HCT116 (cell line): ENCODE data around the gene PATL2.
"Not testable (repeated sequence)": the region's sequence is repeated elsewhere in the genome, so short reads cannot be mapped to it uniquely, and the experiment has no call there.

ENCODE experiments used
- EGR1 ChIP-seq: IDR thresholded peaks from 2 replicates; pipeline ENCODE4 v1.6.1; 2012; ENCODE audit warnings: low read depth
- TF ChIP-seq, protein P1 (sequence below): IDR thresholded peaks from 2 replicates; pipeline ENCODE4 v1.6.1; 2012
- TF ChIP-seq, protein P2 (sequence below): IDR thresholded peaks from 2 replicates; pipeline ENCODE4 v1.6.1; 2012

DNA sequence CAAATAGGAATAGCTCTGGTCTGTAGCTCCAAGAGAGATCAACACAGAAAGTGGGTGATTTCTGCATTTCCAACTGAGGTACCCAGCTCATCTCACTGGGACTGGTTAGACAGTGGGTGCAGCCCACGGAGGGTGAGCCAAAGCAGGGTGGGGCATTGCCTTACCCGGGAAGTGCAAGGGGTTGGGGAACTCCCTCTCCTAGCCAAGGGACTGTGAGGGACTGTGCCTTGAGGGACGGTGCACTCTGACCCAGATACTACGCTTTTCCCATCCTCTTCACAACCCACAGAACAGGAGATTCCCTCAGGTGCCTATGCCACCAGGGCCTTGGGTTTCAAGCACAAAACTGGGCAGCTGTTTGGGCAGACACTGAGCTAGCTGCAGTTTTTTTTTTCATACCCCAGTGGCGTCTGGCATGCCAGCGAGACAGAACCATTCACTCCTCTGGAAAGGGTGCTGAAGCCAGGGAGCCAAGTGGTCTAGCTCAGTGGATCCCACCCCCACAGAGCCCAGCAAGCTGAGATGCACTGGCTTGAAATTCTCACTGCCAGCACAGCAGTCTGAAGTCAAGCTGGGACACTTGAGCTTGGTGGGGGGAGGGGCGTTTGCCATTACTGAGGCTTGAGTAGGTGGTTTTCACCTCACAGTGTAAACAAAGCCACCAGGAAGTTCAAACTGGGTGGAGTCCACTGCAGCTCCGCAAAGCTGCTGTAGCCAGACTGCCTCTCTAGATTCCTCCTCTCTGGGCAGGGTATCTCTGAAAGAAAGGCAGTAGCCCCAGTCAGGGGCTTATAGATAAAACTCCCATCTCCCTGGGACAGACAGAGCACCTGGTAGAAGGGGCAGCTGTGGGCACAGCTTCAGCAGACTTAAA, 28.1 kb downstream of the PATL2 start:
- TF ChIP-seq, protein P1, sequence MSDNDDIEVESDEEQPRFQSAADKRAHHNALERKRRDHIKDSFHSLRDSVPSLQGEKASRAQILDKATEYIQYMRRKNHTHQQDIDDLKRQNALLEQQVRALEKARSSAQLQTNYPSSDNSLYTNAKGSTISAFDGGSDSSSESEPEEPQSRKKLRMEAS, result not testable (repeated sequence)
- TF ChIP-seq EGR1, result 0 out of 2 replicates have a peak, but pooled peaks have one; percentile 45
- TF ChIP-seq, protein P2, sequence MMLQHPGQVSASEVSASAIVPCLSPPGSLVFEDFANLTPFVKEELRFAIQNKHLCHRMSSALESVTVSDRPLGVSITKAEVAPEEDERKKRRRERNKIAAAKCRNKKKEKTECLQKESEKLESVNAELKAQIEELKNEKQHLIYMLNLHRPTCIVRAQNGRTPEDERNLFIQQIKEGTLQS, result not testable (repeated sequence)
